Measurements from ENCODE around the gene PCDH20.
A peak's percentile ranks its signal among the peaks of the same experiment; 100 is the strongest.

PCDH20 gene

DNA sequence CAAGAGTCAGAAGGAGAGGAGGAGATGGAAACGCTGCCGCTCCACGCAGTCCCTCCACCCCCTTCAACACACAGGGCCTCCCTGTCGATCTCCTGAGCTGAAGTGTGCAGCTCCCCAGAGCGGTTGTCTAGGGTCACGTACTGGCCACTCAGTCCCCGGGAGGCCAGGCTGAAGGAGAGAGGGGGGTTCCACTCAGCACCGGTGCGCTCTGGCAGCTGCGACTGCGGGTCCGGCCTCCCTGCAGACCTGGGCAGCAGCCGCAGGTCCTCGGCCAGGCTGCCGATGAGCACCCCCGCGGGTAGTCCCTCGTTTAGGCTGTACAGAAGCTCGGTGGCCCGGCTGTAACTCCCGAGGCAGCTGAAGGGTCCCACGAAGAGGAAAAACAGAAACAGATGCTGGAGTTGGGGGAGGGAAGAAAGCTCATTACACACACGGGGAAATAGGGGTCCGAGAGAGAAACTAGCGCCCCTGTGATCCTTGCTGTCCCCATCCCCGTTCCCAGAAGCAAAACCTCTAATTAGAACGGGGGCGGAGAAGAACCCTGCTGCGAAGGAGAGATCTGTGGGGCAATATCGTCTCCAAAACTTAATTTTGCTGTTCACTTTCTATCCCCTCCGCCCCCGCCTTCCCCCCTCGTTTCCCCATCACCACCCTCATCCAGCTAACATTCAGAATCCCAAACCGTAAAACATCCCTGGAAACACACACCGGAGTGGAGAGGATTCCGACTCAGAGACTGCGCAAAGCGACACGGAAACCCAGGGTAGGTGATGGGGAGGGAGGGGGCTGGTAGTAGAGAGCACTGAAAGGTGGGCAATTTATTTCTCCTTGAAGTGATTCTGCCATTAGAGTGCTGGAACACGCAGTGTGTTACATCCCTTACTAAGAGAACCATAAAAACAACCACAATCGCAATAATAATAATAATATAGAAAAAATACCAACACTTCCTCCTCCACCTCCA lies 1.8 kb downstream of the PCDH20 start:
- TF ChIP-seq CTCF (IDR thresholded peaks at IDR 0.05) = no peak

GRCh38 chr13:61410669-61411297 lies 4.9 kb downstream of the PCDH20 start:
- peak; percentile 60 for TF ChIP-seq CTCF (IDR thresholded peaks at IDR 0.05)

DNA sequence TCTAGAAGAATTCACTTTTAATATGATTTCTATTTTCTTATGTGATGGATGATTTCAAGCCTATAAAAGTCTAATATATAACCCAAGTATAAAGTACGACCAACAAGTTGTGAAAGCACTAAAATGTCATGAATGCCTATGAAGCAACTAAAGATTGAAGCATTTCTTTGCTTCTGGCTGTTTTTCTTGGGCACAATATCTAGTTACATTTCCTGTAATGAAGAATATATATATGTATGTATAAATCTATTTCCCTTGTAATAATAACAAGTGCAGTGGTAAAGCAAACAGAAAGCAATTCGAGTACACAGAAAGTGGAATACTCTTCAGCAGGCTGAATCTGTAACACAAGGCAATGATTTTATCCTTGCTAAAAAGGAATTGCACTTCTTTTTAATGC lies 5.4 kb downstream of the PCDH20 start:
- TF ChIP-seq CTCF (IDR thresholded peaks at IDR 0.05) = no peak

- TF ChIP-seq CTCF (IDR thresholded peaks at IDR 0.05) = no peak
Observed at GRCh38 chr13:61408571-61408970, 7.1 kb downstream of the PCDH20 start.

DNA sequence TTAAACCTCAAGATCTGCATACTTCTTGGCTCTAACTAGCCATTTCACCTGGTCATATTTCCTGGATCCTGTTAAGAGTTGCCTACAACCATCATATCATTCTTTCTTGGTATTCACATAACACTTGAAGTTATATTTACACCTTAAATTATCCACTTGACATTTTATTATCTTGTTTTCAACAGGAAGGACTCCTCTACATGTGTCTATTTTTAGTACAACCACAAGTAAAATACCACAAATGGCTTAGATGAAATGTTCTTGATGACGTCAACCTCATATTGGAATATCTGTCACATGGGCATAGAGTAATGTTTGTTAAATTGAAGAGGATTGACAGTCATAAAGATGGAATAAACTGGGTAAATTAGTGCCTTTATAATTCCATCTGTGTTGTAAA lies 9.4 kb downstream of the PCDH20 start:
- no peak for TF ChIP-seq CTCF (IDR thresholded peaks at IDR 0.05)

- no peak for TF ChIP-seq CTCF (IDR thresholded peaks at IDR 0.05)
Observed at GRCh38 chr13:61396121-61396520, 19.5 kb downstream of the PCDH20 start.

GRCh38 chr13:61391426-61391825 lies 24.2 kb downstream of the PCDH20 start:
- TF ChIP-seq CTCF (IDR thresholded peaks at IDR 0.05) = no peak
